Fibroblast of skin of scalp (primary cell): ENCODE measurements around the gene ENGASE.
A peak's percentile ranks its signal among the peaks of the same experiment; 100 is the strongest.

Source experiments
- DNase-seq: peaks from one replicate; pipeline ENCODE4 v3.0.0-alpha.2; 2013

The ENGASE gene

GRCh38 chr17:79081571-79082276 lies 7.1 kb downstream of the ENGASE start:
- DNase-seq: no peak

- peak; percentile 12 for DNase-seq
These were observed 7.9 kb downstream of the ENGASE start for GRCh38 chr17:79082311-79083190.

- no peak for DNase-seq
These were observed 8.8 kb downstream of the ENGASE start for GRCh38 chr17:79083191-79083971.

- DNase-seq: no peak
These were observed 9.9 kb downstream of the ENGASE start for GRCh38 chr17:79084291-79085153.

GRCh38 chr17:79085154-79085920 lies 10.7 kb downstream of the ENGASE start:
- no peak for DNase-seq

- DNase-seq: no peak
These were observed 11.4 kb downstream of the ENGASE start for GRCh38 chr17:79085921-79086551.

- DNase-seq: no peak
These were observed 12.2 kb downstream of the ENGASE start for GRCh38 chr17:79086609-79087427.

- DNase-seq: peak; percentile 52
These were observed 13.0 kb downstream of the ENGASE start for GRCh38 chr17:79087428-79088143.

- DNase-seq: no peak
These were observed 13.8 kb downstream of the ENGASE start for GRCh38 chr17:79088247-79088996.

- no peak for DNase-seq
These were observed 14.3 kb downstream of the ENGASE start for GRCh38 chr17:79088997-79089328.

- DNase-seq: no peak
These were observed 15.3 kb downstream of the ENGASE start for GRCh38 chr17:79089720-79090442.

GRCh38 chr17:79090443-79091225 lies 16.0 kb downstream of the ENGASE start:
- DNase-seq: peak; percentile 26

- DNase-seq: no peak
These were observed 16.6 kb downstream of the ENGASE start for GRCh38 chr17:79091226-79091670.

GRCh38 chr17:79092567-79092966 lies 17.9 kb downstream of the ENGASE start:
- DNase-seq: no peak

- no peak for DNase-seq
These were observed 18.6 kb downstream of the ENGASE start for GRCh38 chr17:79093270-79093669.

GRCh38 chr17:79094261-79094660 lies 19.6 kb downstream of the ENGASE start:
- DNase-seq: no peak
